NCI-H2196 treated with DMSO at 0.1 percent for 48 hours (cell line): ENCODE data around the gene RASL12.
"Not testable (repeated sequence)": the region's sequence is repeated elsewhere in the genome, so short reads cannot be mapped to it uniquely, and the experiment has no call there.

ENCODE experiments used
- DNase-seq: peaks from one replicate; lab custom pipeline; 2025; ENCODE audit not compliant: unreplicated experiment; lab: John Stamatoyannopoulos, UW

Gene RASL12

GRCh38 chr15:65076486-65077290 is 8.9 kb upstream of the RASL12 start, which contains the start of gene KBTBD13:
TSS of gene KBTBD13 (plus strand) at chr15:65076746. CDS start at chr15:65076816, 70 bp downstream.
- no peak for DNase-seq

DNA sequence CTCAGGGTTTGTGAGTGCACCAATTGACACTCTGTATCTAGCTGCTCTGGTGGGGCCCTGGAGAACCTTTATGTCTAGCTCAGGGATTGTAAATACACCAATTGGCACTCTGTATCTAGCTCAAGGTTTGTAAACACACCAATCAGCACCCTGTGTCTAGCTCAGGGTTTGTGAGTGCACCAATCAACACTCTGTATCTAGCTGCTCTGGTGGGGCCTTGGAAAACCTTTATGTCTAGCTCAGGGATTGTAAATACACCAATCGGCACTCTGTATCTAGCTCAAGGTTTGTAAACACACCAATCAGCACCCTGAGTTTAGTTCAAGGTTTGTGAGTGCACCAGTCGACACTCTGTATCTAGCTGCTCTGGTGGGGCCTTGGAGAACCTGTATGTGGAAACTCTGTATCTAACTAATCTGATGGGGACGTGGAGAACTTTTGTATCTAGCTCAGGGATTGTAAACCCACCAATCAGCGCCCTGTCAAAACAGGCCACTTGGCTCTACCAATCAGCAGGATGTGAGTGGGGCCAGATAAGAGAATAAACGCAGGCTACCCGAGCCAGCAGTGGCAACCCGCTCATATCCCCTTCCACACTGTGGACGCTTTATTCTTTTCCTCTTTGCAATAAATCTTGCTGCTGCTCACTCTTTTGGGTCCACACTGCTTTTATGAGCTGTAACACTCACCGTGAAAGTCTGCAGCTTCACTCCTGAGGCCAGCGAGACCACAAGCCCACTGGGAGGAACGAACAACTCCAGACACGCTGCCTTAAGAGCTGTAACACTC is 8.0 kb upstream of the RASL12 start:
- DNase-seq = not testable (repeated sequence)

DNA sequence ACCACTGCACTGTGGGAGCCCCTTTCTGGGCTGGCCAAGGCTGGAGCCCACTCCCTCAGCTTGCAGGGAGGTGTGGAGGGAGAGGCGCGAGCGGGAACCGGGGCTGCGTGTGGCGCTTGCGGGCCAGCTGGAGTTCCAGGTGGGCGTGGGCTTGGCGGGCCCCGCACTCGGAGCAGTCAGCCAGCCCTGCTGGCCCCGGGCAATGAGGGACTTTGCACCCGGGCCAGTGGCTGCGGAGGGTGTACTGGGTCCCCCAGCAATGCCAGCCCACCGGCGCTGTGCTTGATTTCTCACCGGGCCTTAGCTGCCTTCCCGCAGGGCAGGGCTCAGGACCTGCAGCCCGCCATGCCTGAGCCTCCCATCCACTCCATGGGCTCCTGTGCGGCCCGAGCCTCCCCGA is 7.2 kb upstream of the RASL12 start:
- DNase-seq = not testable (repeated sequence)

- no peak for DNase-seq
Measured at GRCh38 chr15:65072617-65073016, 4.8 kb upstream of the RASL12 start.

DNA sequence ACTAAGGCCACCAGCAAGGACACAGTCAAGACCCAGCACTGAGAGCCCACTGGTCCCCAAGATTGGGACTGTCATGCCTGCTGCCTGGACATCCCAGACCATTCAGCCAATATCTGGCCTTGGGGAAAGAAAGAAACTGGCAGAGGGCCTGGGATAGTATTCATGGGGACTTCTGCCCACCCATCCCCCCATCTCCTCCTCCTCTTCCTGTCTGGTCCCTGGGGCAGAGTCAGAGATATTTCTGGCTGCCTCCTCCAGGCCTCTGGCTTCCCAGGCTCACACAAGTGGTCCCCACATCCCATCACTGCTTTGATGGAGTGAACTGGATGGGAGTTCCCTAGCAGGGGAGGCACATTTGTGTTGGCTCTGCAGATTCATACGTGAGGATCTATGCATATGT is 4.2 kb upstream of the RASL12 start:
- no peak for DNase-seq

DNA sequence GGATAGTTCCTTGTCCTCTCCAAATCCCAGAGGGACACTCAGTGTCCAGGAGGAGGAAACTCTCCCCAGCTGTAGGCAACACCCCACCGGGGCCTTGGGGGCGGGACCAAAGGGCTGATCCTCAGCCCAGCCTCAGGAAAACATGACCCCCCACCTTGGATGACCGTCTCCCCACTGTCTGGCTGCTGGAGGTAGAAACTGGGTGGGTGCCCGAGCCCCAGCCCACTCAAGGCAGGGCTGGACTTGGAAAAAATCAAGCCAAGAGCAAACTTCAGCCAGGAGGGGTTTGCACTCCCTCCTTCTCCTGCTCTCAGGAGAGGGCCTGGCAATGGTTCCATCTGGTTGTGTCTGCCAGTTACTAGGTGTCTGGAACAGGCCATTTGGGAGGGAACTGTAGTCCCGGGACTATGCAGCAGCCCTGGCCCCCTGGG is 3.6 kb upstream of the RASL12 start:
- no peak for DNase-seq

DNA sequence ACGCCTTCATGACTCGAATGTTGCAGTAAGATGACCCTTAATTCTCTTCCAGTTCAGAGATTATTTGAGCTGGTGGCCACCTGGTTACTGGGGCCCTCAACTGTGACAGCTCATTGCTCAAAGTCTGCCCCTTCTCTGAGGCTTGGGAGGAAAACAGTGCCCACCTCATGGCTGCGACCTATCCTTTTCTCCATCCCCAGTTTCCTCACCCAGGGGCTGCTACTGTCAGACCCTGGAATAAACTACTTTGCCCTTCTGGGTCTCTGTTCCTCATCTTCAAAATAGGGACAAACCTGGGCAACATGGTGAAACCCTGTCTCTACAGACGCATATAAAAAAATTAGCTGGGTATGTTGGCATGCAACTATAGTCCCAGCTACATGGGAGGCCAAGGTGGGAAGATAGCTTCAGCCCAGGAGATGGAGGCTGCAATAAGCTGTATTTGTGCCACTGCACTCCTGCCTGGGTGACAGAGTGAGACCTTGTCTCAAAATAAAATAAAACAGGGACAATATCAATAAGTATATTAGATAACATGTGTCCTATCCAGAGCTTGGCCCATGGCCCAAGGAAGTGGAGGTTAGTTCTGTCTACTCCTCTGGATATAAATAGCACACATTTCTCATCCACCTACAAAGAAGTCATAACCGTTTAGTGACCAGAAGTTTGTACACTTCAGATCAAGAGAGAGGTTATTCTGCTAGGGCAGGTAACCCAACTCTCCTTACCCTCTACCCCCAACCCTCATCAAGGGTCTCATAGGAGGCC is 2.2 kb upstream of the RASL12 start:
- DNase-seq = no peak

GRCh38 chr15:65069179-65069578 is 1.4 kb upstream of the RASL12 start:
- DNase-seq = no peak

DNA sequence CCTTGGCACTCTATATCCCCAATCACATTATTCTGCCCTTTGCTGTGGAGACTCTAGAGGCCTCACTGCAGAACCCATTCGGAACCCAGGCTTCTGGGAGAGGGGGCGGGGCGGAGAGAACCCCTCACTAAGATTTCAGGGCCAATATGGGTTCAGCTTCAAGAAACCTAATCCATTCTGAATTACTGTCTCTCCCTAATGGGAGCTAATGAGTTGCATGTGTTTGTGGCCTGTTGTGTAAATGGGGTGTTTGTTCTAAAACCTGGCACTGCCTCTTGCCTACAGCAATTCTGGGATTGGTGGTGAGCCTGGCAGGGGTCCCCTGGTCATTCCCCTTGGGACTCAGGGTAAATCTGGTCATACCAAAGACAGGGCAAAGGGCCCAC is 605 bp upstream of the RASL12 start:
- no peak for DNase-seq

DNA sequence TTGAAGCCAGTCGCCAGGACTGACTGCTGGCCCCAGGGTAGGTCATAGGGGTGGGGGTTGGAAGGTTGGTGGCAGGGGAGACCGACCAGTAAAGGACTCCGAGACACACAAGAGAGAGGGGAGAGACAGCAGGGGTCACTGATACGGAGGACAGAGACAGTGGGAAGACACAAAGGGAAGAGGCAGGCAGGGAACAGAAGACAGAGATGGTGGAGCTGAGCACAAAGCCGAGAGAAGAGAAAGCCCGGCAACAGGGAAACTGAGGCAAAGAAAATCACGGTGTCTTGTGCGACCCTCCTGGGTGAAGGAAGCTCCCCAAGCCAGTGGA is 510 bp downstream of the RASL12 start:
- no peak for DNase-seq

DNA sequence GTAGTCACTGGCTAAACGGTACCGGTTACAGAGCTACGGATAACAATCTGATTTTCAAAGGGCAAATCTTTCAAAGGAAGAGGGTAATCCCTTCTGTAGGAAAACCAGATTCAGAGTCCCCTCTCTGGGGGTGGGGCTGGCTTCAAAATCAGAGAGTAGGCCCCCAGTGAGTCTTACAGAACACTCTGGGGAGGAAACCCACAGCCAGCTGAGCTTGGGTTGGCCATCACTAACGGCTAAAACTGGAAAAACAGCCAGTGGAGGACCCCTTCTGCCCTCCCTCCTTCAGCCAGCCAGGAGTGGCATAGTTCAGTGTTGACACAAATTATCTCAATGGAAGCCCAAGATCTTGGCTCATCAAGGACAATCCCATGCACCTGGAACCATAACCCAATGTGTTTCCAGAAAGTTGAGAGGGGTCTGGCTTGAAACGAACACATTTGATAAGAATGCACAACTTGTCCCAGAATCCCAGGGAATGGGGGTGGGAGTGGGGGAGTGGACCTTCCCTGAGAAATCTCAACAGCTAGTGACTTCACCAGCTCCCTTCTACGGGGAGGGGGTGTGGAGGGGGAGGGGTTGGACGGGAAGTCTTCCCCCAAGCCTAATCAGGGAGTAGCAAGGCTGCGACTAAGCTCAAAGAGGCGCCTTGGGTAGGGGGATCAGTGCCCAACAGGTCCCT is 1.0 kb downstream of the RASL12 start:
- DNase-seq = no peak

DNA sequence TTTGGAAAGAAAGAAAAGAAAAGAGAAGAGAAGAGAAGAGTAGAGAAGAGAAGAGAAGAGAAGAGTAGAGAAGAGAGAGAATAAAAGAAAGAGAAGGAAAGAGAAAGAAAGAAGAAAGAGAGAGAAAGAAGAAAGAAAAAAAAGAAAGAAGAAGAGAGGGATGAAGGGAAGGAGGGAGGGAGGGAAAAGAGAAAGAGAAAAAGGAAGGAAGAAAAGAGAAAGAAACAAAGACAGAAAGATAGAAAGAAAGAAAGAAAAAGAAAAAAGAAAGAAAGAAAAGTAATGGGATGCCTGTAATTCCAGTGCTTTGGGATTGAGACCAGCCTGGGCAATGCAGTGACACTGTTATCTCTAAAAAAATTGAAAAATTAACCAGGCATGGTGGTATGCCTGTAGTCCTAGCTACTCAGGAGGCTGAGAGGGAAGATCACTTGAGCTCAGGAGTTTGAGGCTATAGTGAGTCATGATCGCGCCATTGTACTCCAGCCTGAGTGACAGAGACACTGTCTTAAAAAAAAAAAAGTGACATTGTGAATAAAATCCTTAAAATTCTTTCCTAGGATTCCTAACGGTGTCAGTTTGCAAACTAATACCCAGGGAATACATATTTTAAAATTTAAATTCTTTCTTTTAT is 1.7 kb downstream of the RASL12 start:
- no peak for DNase-seq

DNA sequence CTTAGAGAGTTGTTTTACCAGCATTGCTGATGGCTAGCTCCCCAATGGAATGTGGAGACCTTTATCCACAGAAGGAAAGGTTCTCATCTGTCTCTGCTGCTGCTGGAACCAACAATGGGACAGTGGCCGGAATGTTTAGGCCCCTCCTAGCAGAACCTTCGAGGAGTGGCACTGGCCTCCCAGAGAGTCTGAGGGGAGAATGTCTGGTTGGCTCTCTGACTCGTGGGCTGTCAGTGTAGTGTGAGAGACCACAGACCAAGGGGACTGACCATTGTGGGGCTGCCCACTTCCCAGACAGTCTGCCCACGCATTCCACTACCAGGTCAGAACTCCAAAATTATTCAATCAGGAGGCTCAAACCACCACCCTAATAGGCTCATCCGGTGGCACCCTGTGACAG is 5.1 kb downstream of the RASL12 start:
- no peak for DNase-seq

GRCh38 chr15:65062061-65062460 is 5.7 kb downstream of the RASL12 start:
- no peak for DNase-seq

- DNase-seq = no peak
Measured at GRCh38 chr15:65060641-65061397, 7.0 kb downstream of the RASL12 start.

DNA sequence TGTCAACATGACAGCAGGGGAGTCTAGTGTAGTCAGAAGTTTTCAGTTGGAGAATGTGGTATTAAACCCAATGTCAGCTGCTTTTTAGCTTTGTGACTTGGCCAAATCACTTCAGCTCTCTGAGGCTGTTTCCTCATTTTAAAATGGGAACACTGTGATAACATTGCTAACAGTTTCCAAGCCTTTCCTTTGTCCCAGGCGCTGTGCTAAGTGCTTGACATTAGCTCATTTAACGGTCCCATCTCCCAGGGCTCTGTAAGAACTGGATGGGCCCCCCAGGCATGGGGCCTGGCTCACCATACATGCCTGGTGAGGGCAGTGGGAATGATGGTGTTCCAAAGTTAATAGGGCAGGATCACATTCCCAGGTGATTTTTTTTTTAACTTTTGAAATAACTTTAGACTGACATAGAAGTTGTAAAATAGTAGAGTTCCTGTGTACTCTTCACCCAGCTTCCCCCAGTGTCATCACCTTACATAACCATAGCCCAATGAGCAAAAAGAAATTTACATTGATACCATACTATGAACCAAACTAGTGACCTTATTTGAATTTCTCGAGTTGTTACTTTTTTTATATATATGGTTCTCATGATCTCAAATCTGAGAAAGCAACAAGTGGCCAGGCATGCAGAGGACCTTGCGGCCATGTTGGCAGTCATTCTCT is 7.7 kb downstream of the RASL12 start:
- DNase-seq = no peak

DNA sequence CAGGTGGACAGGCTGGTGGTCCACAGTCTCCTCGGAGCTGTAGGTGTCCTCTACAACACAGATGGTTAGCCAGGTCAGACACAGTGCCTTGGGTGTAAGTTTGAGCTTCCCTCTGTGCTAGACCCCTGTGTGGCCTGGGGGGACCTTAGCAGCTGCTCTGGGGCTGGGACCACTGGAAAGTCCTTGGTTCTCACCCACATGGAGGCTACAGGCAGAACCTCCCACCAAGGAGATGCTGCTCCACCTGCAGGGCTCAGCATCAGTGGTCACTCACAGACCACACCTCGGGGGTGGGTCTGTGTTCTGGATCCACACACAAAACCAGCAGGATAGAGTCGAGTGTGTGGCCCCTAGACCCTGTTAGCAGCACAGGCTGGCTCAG is 8.4 kb downstream of the RASL12 start:
- DNase-seq = no peak

GRCh38 chr15:65058394-65059368 is 9.1 kb downstream of the RASL12 start:
- DNase-seq = no peak
